Measurements from ENCODE around the gene FAM174C. TPM values are rescaled to one million over a fixed set of nuclear protein-coding genes. Genes with fewer than 3 reads are reported as not detected.

The FAM174C gene
- total RNA-seq, 1 experiment from 2014 or later = 85.2 TPM

DNA sequence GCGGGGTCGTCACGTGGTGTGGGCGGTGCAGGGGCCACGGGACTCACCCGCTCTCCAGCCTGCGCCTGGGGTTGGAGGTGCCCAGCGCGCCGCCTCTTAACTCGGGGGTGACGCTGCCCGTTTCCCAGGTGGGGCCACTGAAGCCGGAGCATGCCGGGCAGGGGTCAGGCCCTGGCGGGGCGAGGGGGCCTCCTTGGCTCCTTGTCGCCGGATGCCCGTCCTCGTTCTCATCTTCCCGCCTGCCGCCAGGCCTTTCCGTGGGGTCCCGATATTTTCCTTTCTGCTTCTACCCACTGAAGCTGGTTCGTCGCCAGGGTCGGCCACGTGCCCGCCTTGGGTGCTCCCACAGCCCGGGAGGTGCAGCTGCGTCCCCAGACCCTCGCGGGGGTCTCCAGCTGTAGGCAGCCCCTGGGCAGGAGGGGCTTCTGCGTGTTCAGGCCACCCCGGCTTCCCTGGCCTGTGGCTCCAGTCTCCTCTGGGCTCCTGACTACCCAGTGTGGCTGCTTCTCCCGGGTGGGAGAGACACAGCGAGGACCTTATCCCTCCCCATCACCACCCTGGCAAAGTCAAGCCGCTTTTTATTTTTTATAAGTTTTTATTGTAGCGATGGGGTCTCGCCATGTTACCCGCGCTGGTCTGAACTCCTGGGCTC, 772 bp downstream of the FAM174C start:
- Mint-ChIP-seq H3K9me3 (ENCODE audit: unreplicated experiment) (no peaks in the 10 kb centered on the region), H3K4me3 (ENCODE audit: unreplicated experiment) (peak overlapping the region; percentile 77), H3K36me3 (ENCODE audit: insufficient read depth, unreplicated experiment) (peaks cover 67% of the 10 kb centered on the region), H3K27me3 (ENCODE audit: insufficient read depth, unreplicated experiment) (no peaks in the 10 kb centered on the region), H3K27ac (ENCODE audit: low read depth, unreplicated experiment) (peak overlapping the region; percentile 88), H3K4me1 (ENCODE audit: insufficient read depth, unreplicated experiment) (peaks cover 19% of the 10 kb centered on the region)
- TF ChIP-seq, protein P1, sequence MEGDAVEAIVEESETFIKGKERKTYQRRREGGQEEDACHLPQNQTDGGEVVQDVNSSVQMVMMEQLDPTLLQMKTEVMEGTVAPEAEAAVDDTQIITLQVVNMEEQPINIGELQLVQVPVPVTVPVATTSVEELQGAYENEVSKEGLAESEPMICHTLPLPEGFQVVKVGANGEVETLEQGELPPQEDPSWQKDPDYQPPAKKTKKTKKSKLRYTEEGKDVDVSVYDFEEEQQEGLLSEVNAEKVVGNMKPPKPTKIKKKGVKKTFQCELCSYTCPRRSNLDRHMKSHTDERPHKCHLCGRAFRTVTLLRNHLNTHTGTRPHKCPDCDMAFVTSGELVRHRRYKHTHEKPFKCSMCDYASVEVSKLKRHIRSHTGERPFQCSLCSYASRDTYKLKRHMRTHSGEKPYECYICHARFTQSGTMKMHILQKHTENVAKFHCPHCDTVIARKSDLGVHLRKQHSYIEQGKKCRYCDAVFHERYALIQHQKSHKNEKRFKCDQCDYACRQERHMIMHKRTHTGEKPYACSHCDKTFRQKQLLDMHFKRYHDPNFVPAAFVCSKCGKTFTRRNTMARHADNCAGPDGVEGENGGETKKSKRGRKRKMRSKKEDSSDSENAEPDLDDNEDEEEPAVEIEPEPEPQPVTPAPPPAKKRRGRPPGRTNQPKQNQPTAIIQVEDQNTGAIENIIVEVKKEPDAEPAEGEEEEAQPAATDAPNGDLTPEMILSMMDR (IDR thresholded peaks at IDR 0.05; ENCODE audit: unreplicated experiment) = no peak
- POLR2A ChIA-PET = interaction anchor here (0.7 to 1.8 kb wide), 7 partner anchors 32 to 1117 kb away, joined by 3 to 18 read pairs (median 4); no protein-coding TSS in a partner anchor
- CTCF ChIA-PET = no interaction called here
- BruUV-seq (replicated peaks) = no TSS peak
- no peak for DNase-seq (ENCODE audit: unreplicated experiment)
- intact Hi-C loops (cut with micrococcal nuclease) = loop anchor here (5.0 to 10.0 kb wide), 2 partner anchors 109 to 236 kb away; partner anchors contain the start of genes ADAMTSL5 and NDUFS7

DNA sequence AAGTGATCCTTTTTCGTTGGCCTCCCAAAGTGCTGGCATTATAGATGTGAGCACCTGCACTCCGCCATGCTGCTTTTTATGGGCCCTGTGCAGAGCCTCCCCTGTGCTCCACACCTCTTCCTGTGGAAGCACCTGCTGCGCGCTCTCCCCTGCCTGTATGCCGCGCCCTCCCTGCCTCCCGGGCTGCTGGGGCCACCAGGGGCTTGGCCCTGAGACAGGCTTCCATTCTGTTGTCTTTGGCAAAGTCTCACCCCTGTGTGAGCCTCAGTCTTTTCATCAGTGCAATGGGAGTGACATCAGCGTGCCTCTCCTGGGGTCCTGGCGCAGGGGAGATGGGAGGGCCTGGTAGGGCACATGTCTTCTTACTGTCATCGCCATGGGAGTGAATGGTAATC, 1.3 kb downstream of the FAM174C start:
- Mint-ChIP-seq H3K4me1 (ENCODE audit: insufficient read depth, unreplicated experiment) (peaks cover 14% of the 10 kb centered on the region), H3K27me3 (ENCODE audit: insufficient read depth, unreplicated experiment) (no peaks in the 10 kb centered on the region), H3K4me3 (ENCODE audit: unreplicated experiment) (peak overlapping the region; percentile 77), H3K9me3 (ENCODE audit: unreplicated experiment) (no peaks in the 10 kb centered on the region), H3K27ac (ENCODE audit: low read depth, unreplicated experiment) (peak overlapping the region; percentile 88), H3K36me3 (ENCODE audit: insufficient read depth, unreplicated experiment) (peaks cover 62% of the 10 kb centered on the region)
- TF ChIP-seq, protein P1 (IDR thresholded peaks at IDR 0.05; ENCODE audit: unreplicated experiment) = no peak
- DNase-seq (ENCODE audit: unreplicated experiment) = no peak
- ChIA-PET POLR2A (interaction anchor here (0.7 to 1.8 kb wide), 4 partner anchors 32 to 1116 kb away, joined by 3 to 18 read pairs (median 4); no protein-coding TSS in a partner anchor), CTCF (no interaction called here)
- intact Hi-C loops (cut with micrococcal nuclease) = loop anchor here (5.0 to 10.0 kb wide), 2 partner anchors 108 to 236 kb away; partner anchors contain the start of genes ADAMTSL5 and NDUFS7
- BruUV-seq (replicated peaks) = no TSS peak

DNA sequence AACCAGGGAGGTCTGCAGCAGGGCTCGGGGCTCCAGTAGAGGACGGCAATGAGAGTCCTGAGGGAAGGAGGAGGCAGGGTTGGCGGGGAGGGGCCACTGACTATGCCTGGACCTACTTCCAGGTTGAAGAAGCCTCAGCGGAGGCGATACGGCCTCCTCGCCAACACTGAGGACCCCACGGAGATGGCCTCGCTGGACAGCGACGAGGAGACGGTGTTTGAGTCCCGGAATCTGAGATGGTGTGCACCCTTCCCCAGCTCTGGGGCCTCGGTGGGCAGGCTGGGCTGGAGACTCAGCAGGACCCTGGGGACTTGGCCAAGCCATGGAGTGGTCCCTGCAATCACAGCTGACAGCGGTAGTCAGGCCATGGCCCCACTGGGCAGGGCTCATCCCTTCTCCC, 1.7 kb downstream of the FAM174C start:
- no peak for DNase-seq (ENCODE audit: unreplicated experiment)
- ChIA-PET CTCF (interaction anchor here (0.6 to 0.7 kb wide), 2 partner anchors 36 to 138 kb away, joined by 3 to 4 read pairs; no protein-coding TSS in a partner anchor), POLR2A (interaction anchor here (0.7 to 1.2 kb wide), 2 partner anchors 8 to 107 kb away, joined by 3 to 4 read pairs; partner anchors contain the start of gene CIRBP)
- Mint-ChIP-seq H3K4me3 (ENCODE audit: unreplicated experiment) (peak overlapping the region; percentile 77), H3K27me3 (ENCODE audit: insufficient read depth, unreplicated experiment) (no peaks in the 10 kb centered on the region), H3K27ac (ENCODE audit: low read depth, unreplicated experiment) (peak overlapping the region; percentile 88), H3K9me3 (ENCODE audit: unreplicated experiment) (no peaks in the 10 kb centered on the region), H3K4me1 (ENCODE audit: insufficient read depth, unreplicated experiment) (peaks cover 11% of the 10 kb centered on the region), H3K36me3 (ENCODE audit: insufficient read depth, unreplicated experiment) (peaks cover 57% of the 10 kb centered on the region)
- no TSS peak for BruUV-seq (replicated peaks)
- TF ChIP-seq, protein P1 (IDR thresholded peaks at IDR 0.05; ENCODE audit: unreplicated experiment) = no peak
- intact Hi-C loops (cut with micrococcal nuclease) = loop anchor here (5.0 to 10.0 kb wide), 2 partner anchors 108 to 235 kb away; partner anchors contain the start of genes ADAMTSL5 and NDUFS7

DNA sequence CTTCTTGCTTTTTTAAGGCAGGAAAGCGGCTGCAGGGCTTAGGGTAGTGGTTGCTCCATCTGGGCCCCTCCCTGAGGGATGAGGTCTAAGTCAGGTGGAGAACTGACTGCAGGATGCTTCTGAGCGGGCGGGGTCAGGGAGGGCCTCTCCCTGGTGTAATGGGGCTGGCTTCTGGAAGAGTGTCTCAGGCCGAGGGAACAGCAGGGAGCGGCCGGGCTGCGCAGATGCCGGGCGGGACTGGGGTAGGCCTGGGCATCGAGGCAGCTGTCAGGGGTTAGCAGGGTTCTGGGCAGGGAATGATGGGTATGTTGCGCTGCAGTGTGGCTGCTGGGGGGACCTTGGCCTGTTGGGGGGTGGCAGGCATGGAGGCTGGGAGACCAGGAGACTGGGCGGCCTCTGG, 2.7 kb downstream of the FAM174C start:
- POLR2A ChIA-PET = interaction anchor here (0.6 to 1.2 kb wide), 2 partner anchors 9 to 139 kb away, joined by 3 to 4 read pairs; partner anchors contain the start of gene CIRBP
- BruUV-seq (replicated peaks) = no TSS peak
- intact Hi-C loops (cut with micrococcal nuclease) = loop anchor here (2.0 to 10.0 kb wide), 3 partner anchors 107 to 234 kb away; partner anchors contain the start of genes ADAMTSL5, NDUFS7 and RPS15
- TF ChIP-seq, protein P1 (IDR thresholded peaks at IDR 0.05; ENCODE audit: unreplicated experiment) = no peak
- peaks cover 47% of the 10 kb centered on the region for H3K36me3 Mint-ChIP-seq (ENCODE audit: insufficient read depth, unreplicated experiment)
- no peaks in the 10 kb centered on the region for H3K9me3 Mint-ChIP-seq (ENCODE audit: unreplicated experiment)
- DNase-seq (ENCODE audit: unreplicated experiment) = no peak
- CTCF ChIA-PET = interaction anchor here (1.0 to 1.6 kb wide), 2 partner anchors 78 to 167 kb away, joined by 3 to 5 read pairs; no protein-coding TSS in a partner anchor
- H3K27me3 Mint-ChIP-seq (ENCODE audit: insufficient read depth, unreplicated experiment) = no peaks in the 10 kb centered on the region
- peaks cover 11% of the 10 kb centered on the region for H3K4me1 Mint-ChIP-seq (ENCODE audit: insufficient read depth, unreplicated experiment)
- no peak overlapping the region for H3K27ac Mint-ChIP-seq (ENCODE audit: low read depth, unreplicated experiment)
- H3K4me3 Mint-ChIP-seq (ENCODE audit: unreplicated experiment) = no peak overlapping the region
